Measurements from ENCODE around the gene MOXD1. TPM values are rescaled to one million over a fixed set of nuclear protein-coding genes. Genes with fewer than 3 reads are reported as not detected.

The MOXD1 gene
- 0.32 and 0.61 TPM in 2 replicates for total RNA-seq

DNA sequence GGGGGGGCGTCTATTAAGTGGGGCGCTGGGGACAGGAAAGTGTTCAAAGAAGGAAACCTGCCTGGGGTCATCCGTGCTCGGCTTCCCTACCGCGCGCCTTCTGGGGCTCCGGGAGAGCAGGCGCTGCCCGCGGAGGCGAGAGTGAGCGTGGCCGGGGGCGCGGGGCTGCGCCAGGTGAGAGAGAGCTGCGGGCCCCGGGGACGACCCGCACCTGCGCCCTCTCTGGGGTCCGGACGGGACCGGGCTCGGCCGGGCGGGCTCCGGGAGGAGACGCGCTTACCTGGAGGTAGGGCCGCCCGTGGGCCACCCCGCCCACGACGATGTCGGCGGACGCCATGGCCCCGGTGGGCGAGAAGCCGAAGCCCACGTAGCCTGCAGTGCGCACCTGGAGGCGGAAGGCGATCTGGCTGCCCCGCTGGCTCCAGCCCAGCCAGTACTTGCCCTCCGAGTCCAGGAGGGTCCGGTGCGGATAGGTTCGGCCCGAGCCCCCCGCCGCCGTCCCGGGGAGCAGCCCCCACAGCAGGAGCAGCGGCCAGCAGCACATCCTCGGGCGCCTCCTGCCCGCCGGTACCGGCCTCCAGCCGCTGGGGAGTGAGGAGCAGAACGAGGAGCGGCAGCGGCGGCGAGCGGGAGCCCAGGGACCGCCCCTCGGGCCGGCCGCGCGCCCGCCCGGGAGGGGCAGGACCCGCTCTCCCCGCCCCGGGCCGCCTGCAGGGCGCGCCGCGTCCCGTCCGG is at the start of gene MOXD1:
Gene MOXD1 (minus strand): TSS at position 593 of the 735 bp plus-strand sequence. CDS start 49 bp downstream, at position 544.

Other genes with a start within 250 kb of the MOXD1 start
- gene STX7, start 111.6 kb upstream of the MOXD1 start, total RNA-seq: 24.0 and 55.6 TPM in 2 replicates
- not detected in 2 replicates for gene TAAR9, start 136.8 kb upstream of the MOXD1 start, total RNA-seq
- gene TAAR8, start 151.2 kb upstream of the MOXD1 start, total RNA-seq: not detected in 2 replicates
- not detected in 2 replicates for gene TAAR6, start 168.8 kb upstream of the MOXD1 start, total RNA-seq
- gene TAAR5, start 188.3 kb upstream of the MOXD1 start, total RNA-seq: not detected in 2 replicates
- not detected in 2 replicates for gene TAAR2, start 222.8 kb upstream of the MOXD1 start, total RNA-seq

Measured in epithelial cell of umbilical artery (primary cell).